SK-N-SH (cell line): ENCODE measurements around the gene SLC7A1. TPM values are rescaled to one million over a fixed set of nuclear protein-coding genes. Genes with fewer than 3 reads are reported as not detected.

Experiments used
- CTCF ChIA-PET: fragments of 300-600, 350-600 bp; formaldehyde crosslinking; extraction: SDS; loops from one replicate; lab custom pipeline; 2021; lab: Yijun Ruan, JAX
- POLR2A ChIA-PET: fragments of 350-600 bp; sonication (Branson Sonifier 250); formaldehyde crosslinking; extraction: SDS; loops from one replicate; lab custom pipeline; 2020; ENCODE audit warnings: antibody characterized with exemption, inconsistent platforms; lab: Yijun Ruan, JAX
- DNase-seq: peaks from one replicate; pipeline ENCODE4 v3.0.0; 2012
- H2AFZ ChIP-seq: fragments of 200-600 bp; sonication (generic); 2 replicates; pipeline ENCODE4 v1.8.1; 2016; ENCODE audit warnings: antibody characterized with exemption, mild to moderate bottlenecking, low read depth
- H3F3A ChIP-seq: fragments of 200-600 bp; sonication (generic); replicated peaks from 2 replicates; pipeline ENCODE3; 2016; ENCODE audit warnings: antibody characterized with exemption, mild to moderate bottlenecking; ENCODE audit not compliant: insufficient read depth
- H3K27ac ChIP-seq, 2 experiments: fragments of 200-500 bp in 1 of 2; fragments of 200-600 bp in 1 of 2; sonication (Bioruptor generic) in 1 of 2; sonication (generic), shearing (Covaris generic) in 1 of 2; 2 replicates each; pipeline versions ENCODE4 v1.5.1 to v1.6.1; 2014 to 2016; ENCODE audit warnings: low read depth in 2 of 2, inconsistent platforms in 1 of 2, low read length in 1 of 2, mild to moderate bottlenecking in 1 of 2, mixed read lengths in 1 of 2
- H3K27me3 ChIP-seq: fragments of 200-600 bp; sonication (generic), shearing (Covaris generic); 2 replicates; pipeline ENCODE4 v1.6.1; 2016; ENCODE audit warnings: mixed run types; ENCODE audit not compliant: insufficient read depth
- H3K36me3 ChIP-seq, 2 experiments: fragments of 200-500 bp in 1 of 2; fragments of 200-600 bp in 1 of 2; sonication (Bioruptor generic) in 1 of 2; sonication (generic) in 1 of 2; replicated peaks in 1 of 2; 2 replicates each; pipeline versions ENCODE3 to v1.5.1; 2014 to 2016; ENCODE audit warnings: low read length in 1 of 2, mild to moderate bottlenecking in 1 of 2; ENCODE audit not compliant: insufficient read depth in 2 of 2, control insufficient read depth in 1 of 2
- H3K4me1 ChIP-seq, 2 experiments: fragments of 200-500 bp in 1 of 2; fragments of 200-600 bp in 1 of 2; sonication (Bioruptor generic) in 1 of 2; sonication (generic), shearing (Covaris generic) in 1 of 2; 2 replicates each; pipeline versions ENCODE4 v1.5.1 to v1.6.1; 2014 to 2016; ENCODE audit warnings: low read depth in 1 of 2, low read length in 1 of 2, mixed run types in 1 of 2; ENCODE audit not compliant: insufficient read depth in 2 of 2, control insufficient read depth in 1 of 2
- H3K4me2 ChIP-seq: fragments of 200-600 bp; sonication (generic), shearing (Covaris generic); 2 replicates; pipeline ENCODE4 v1.6.1; 2017; ENCODE audit warnings: mixed run types
- H3K4me3 ChIP-seq, 2 experiments: fragments of 200-500 bp in 1 of 2; fragments of 200-600 bp in 1 of 2; sonication (Bioruptor generic) in 1 of 2; sonication (generic), shearing (Covaris generic) in 1 of 2; 2 replicates each; pipeline versions ENCODE4 v1.5.1 to v1.8.1; 2014 to 2016; ENCODE audit warnings: low read depth in 2 of 2, inconsistent platforms in 1 of 2, low read length in 1 of 2, mild to moderate bottlenecking in 1 of 2, mixed read lengths in 1 of 2, moderate library complexity in 1 of 2
- H3K79me2 ChIP-seq: fragments of 200-600 bp; sonication (generic); 2 replicates; pipeline ENCODE4 v1.8.1; 2017; ENCODE audit warnings: mild to moderate bottlenecking; ENCODE audit not compliant: insufficient read depth
- H3K9ac ChIP-seq: fragments of 200-600 bp; sonication (generic); 2 replicates; pipeline ENCODE4 v1.6.1; 2017; ENCODE audit warnings: mixed run types
- H3K9me2 ChIP-seq: fragments of 200-600 bp; sonication (generic); 2 replicates; pipeline ENCODE4 v1.6.1; 2017; ENCODE audit warnings: mixed run types
- H3K9me3 ChIP-seq: fragments of 200-600 bp; sonication (generic); 2 replicates; pipeline ENCODE4 v1.6.1; 2017; ENCODE audit warnings: mixed run types, mild to moderate bottlenecking, moderate library complexity
- H4K20me1 ChIP-seq: fragments of 200-600 bp; sonication (generic); 2 replicates; pipeline ENCODE4 v1.6.1; 2017; ENCODE audit warnings: mild to moderate bottlenecking, mixed run types; ENCODE audit not compliant: insufficient read depth
- CHD2 ChIP-seq: fragments of 150-350 bp; IDR thresholded peaks from 2 replicates; pipeline ENCODE4 v1.6.1; 2018; ENCODE audit warnings: low read length; ENCODE audit not compliant: partially characterized antibody
- ELF1 ChIP-seq: IDR thresholded peaks from 2 replicates; pipeline ENCODE4 v1.4.0; 2012
- EZH2phosphoT487 ChIP-seq: fragments of 200-600 bp; sonication (generic); IDR thresholded peaks from 2 replicates; pipeline ENCODE4 v1.6.1; 2017; ENCODE audit warnings: low read depth, mixed run types, mild to moderate bottlenecking, antibody characterized with exemption, moderate library complexity, borderline replicate concordance
- FOSL2 ChIP-seq: IDR thresholded peaks from 2 replicates; pipeline ENCODE4 v1.4.0; 2012; ENCODE audit warnings: low read depth, mild to moderate bottlenecking, moderate library complexity, borderline replicate concordance
- FOXJ3 ChIP-seq: sonication (generic); formaldehyde crosslinking; IDR thresholded peaks from 2 replicates; pipeline ENCODE4 v1.5.1; 2020; ENCODE audit warnings: mild to moderate bottlenecking, missing genetic modification reagents
- FOXM1 ChIP-seq: IDR thresholded peaks from 2 replicates; pipeline ENCODE4 v1.4.0; 2012; ENCODE audit warnings: low read depth, mild to moderate bottlenecking
- GABPA ChIP-seq: IDR thresholded peaks from 2 replicates; pipeline ENCODE4 v1.4.0; 2012; ENCODE audit warnings: low read depth, mild to moderate bottlenecking
- GATA2 ChIP-seq: sonication (generic); formaldehyde crosslinking; IDR thresholded peaks from 2 replicates; pipeline ENCODE4 v1.5.0; 2020; ENCODE audit warnings: mild to moderate bottlenecking, missing genetic modification reagents
- JUND ChIP-seq: IDR thresholded peaks from 2 replicates; pipeline ENCODE4 v1.4.0; 2012
- MEF2A ChIP-seq: IDR thresholded peaks from 2 replicates; pipeline ENCODE4 v1.4.0; 2012; ENCODE audit warnings: low read depth, borderline replicate concordance
- POLR2AphosphoS5 ChIP-seq: IDR thresholded peaks from 2 replicates; pipeline ENCODE4 v1.6.1; 2012; ENCODE audit warnings: low read depth, low read length
- RXRA ChIP-seq: IDR thresholded peaks from 2 replicates; pipeline ENCODE4 v1.4.0; 2012; ENCODE audit warnings: low read depth, mild to moderate bottlenecking, borderline replicate concordance
- SIN3A ChIP-seq: IDR thresholded peaks from 2 replicates; pipeline ENCODE4 v1.6.1; 2012; ENCODE audit warnings: low read depth, mild to moderate bottlenecking, low read length, moderate library complexity, borderline replicate concordance
- SMC3 ChIP-seq: IDR thresholded peaks from 2 replicates; pipeline ENCODE4 v1.6.1; 2012; ENCODE audit warnings: low read depth, low read length, improper control_type of control experiment
- TCF12 ChIP-seq: IDR thresholded peaks from 2 replicates; pipeline ENCODE4 v1.4.0; 2012
- TEAD4 ChIP-seq: IDR thresholded peaks from 2 replicates; pipeline ENCODE4 v1.4.0; 2012; ENCODE audit warnings: mild to moderate bottlenecking, borderline replicate concordance; ENCODE audit not compliant: insufficient read depth
- YY1 ChIP-seq: IDR thresholded peaks from 2 replicates; pipeline ENCODE4 v1.4.0; 2012; ENCODE audit warnings: low read depth, mild to moderate bottlenecking
- WGBS: methylation state at CpG from one replicate; pipeline ENCODE4 v1.1.6; 2017; ENCODE audit warnings: low lambda C conversion rate; 5-methylcytosine and 5-hydroxymethylcytosine counted together
- polyA plus RNA-seq, 3 experiments: library from polyadenylated mRNA; depleted of rRNA; stranded (reverse); fragments of >200 nt; gene quantifications; 2 replicates each; pipeline ENCODE4 v1.2.3, GENCODE V29; 2012
- TF ChIP-seq, protein P1 (sequence below): fragments of 150-350 bp; IDR thresholded peaks from 2 replicates; pipeline ENCODE4 v1.6.1; 2016; ENCODE audit warnings: mild to moderate bottlenecking, low read depth, low read length
- TF ChIP-seq, protein P2 (sequence below): fragments of 150-350 bp; IDR thresholded peaks from 2 replicates; pipeline ENCODE4 v1.6.1; 2017; ENCODE audit warnings: antibody characterized with exemption, low read length, low read depth, borderline replicate concordance
- TF ChIP-seq, protein P3 (sequence below): IDR thresholded peaks from 2 replicates; pipeline ENCODE4 v1.4.0; 2012; ENCODE audit warnings: low read depth, borderline replicate concordance

The SLC7A1 gene
- polyA plus RNA-seq, 1 of the 3 experiments (the other 2 are of a cell fraction) = 14.0 TPM

DNA sequence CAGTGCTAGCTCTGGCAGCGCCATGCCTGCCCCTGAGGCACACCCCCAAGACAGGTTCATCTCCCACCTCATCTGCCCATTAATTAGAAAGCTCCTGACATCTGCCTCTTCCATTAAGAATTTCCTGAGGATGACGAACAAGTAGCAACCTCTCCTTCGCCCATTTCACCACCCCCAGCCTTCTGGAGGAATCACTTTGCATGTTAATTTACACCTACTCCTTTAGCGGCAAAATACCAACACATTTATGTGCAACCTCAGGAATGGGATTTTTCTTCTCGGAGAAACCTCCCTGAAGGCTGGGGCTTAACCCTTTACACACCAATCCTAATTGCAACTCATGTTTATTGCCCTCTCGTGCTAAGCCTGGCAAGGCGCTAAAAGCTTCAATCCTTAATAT is 13.8 kb downstream of the SLC7A1 start:
- H3K27ac ChIP-seq = no peak overlapping the region
- H4K20me1 ChIP-seq = peaks cover 92% of the 10 kb centered on the region
- no peak overlapping the region for H3K4me3 ChIP-seq
- no peak for DNase-seq
- no peak overlapping the region; the same call in 1 of the 2 replicates for H3K4me2 ChIP-seq
- H3K79me2 ChIP-seq = peaks cover 100% of the 10 kb centered on the region
- H3K27me3 ChIP-seq = no peaks in the 10 kb centered on the region
- H3K9ac ChIP-seq = no peak overlapping the region
- POLR2A ChIA-PET = interaction anchor here (0.6 kb wide), 1 partner anchor 162 kb away, joined by 3 read pairs; no protein-coding TSS in a partner anchor
- peaks cover 2 to 3% of the 10 kb centered on the region in 2 experiments for H3K36me3 ChIP-seq
- TF ChIP-seq, protein P1, sequence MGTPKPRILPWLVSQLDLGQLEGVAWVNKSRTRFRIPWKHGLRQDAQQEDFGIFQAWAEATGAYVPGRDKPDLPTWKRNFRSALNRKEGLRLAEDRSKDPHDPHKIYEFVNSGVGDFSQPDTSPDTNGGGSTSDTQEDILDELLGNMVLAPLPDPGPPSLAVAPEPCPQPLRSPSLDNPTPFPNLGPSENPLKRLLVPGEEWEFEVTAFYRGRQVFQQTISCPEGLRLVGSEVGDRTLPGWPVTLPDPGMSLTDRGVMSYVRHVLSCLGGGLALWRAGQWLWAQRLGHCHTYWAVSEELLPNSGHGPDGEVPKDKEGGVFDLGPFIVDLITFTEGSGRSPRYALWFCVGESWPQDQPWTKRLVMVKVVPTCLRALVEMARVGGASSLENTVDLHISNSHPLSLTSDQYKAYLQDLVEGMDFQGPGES = no peak
- no peak for TF ChIP-seq FOSL2
- no peak for TF ChIP-seq TEAD4
- no peak for TF ChIP-seq CHD2
- no peak for TF ChIP-seq GABPA
- H3K9me3 ChIP-seq = no peaks in the 10 kb centered on the region
- CTCF ChIA-PET = interaction anchor here (1.5 to 1.9 kb wide), 2 partner anchors 73 to 109 kb away, joined by 3 to 5 read pairs; no protein-coding TSS in a partner anchor
- H3K4me1 ChIP-seq = peaks cover 18 to 22% of the 10 kb centered on the region in 2 experiments; a peak in 3 of 4 replicates
- no peaks in the 10 kb centered on the region for H3K9me2 ChIP-seq
- no peak overlapping the region for H2AFZ ChIP-seq
- H3F3A ChIP-seq = peaks cover 29% of the 10 kb centered on the region
- 97% methylated on average over 7 of the region's 7 CpGs for WGBS

DNA sequence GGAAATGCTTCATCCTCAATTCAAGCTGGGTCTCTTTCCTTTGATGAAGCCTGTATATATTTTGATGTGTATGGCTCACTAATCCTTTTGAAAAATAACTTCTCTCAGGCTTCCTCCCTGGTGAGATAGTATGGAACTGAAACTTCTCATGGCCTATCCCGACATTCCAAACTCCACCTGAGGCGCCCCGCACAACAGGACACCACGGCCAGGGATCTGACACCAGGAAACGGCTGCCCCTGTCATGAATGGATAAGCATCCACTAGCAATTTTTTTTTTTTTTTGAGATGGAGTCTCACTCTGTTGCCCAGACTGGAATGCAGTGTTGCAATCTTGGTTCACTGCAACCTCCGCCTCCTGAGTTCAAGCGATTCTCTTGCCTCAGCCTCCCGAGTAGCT is 16.4 kb downstream of the SLC7A1 start:
- no peak overlapping the region for H2AFZ ChIP-seq
- peaks cover 100% of the 10 kb centered on the region for H3K79me2 ChIP-seq
- WGBS = 98% methylated on average over 8 of the region's 8 CpGs
- H3K27me3 ChIP-seq = no peaks in the 10 kb centered on the region
- no peaks in the 10 kb centered on the region for H3K9me3 ChIP-seq
- H3K4me1 ChIP-seq = peaks cover 14 to 22% of the 10 kb centered on the region in 2 experiments; a peak in 3 of 4 replicates
- CTCF ChIA-PET = interaction anchor here (1.0 kb wide), 1 partner anchor 71 kb away, joined by 3 read pairs; no protein-coding TSS in a partner anchor
- no peak overlapping the region for H3K27ac ChIP-seq
- H3F3A ChIP-seq = peaks cover 20% of the 10 kb centered on the region
- H3K9ac ChIP-seq = no peak overlapping the region
- TF ChIP-seq RXRA = no peak
- TF ChIP-seq FOXM1 = no peak
- TF ChIP-seq MEF2A = no peak
- TF ChIP-seq GABPA = no peak
- TF ChIP-seq ELF1 = no peak
- TF ChIP-seq EZH2phosphoT487 = no peak
- TF ChIP-seq YY1 = no peak
- TF ChIP-seq, protein P2, sequence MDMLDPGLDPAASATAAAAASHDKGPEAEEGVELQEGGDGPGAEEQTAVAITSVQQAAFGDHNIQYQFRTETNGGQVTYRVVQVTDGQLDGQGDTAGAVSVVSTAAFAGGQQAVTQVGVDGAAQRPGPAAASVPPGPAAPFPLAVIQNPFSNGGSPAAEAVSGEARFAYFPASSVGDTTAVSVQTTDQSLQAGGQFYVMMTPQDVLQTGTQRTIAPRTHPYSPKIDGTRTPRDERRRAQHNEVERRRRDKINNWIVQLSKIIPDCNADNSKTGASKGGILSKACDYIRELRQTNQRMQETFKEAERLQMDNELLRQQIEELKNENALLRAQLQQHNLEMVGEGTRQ = no peak
- TF ChIP-seq SIN3A = no peak
- no peak for TF ChIP-seq TCF12
- no peak for TF ChIP-seq SMC3
- no peak for TF ChIP-seq FOXJ3 (CRISPR knock-in tag)
- no peak for TF ChIP-seq GATA2 (CRISPR knock-in tag)
- TF ChIP-seq TEAD4 = no peak
- TF ChIP-seq, protein P3, sequence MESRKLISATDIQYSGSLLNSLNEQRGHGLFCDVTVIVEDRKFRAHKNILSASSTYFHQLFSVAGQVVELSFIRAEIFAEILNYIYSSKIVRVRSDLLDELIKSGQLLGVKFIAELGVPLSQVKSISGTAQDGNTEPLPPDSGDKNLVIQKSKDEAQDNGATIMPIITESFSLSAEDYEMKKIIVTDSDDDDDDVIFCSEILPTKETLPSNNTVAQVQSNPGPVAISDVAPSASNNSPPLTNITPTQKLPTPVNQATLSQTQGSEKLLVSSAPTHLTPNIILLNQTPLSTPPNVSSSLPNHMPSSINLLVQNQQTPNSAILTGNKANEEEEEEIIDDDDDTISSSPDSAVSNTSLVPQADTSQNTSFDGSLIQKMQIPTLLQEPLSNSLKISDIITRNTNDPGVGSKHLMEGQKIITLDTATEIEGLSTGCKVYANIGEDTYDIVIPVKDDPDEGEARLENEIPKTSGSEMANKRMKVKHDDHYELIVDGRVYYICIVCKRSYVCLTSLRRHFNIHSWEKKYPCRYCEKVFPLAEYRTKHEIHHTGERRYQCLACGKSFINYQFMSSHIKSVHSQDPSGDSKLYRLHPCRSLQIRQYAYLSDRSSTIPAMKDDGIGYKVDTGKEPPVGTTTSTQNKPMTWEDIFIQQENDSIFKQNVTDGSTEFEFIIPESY = no peak
- TF ChIP-seq POLR2AphosphoS5 = no peak
- TF ChIP-seq JUND = no peak
- TF ChIP-seq, all 33 proteins: peak for 0
- DNase-seq = no peak
- Histone ChIP-seq H3K4me2 (no peak overlapping the region), H3K9me2 (no peaks in the 10 kb centered on the region), H3K4me3 (no peak overlapping the region), H4K20me1 (peaks cover 89% of the 10 kb centered on the region), H3K36me3 (no peaks in the 10 kb centered on the region)
- POLR2A ChIA-PET = no interaction called here
